GM12872 (cell line): ENCODE results near the gene P2RX3.

Source experiments
- CTCF ChIP-seq: IDR thresholded peaks from 3 replicates; pipeline ENCODE4 v1.5.1; 2011; ENCODE audit warnings: low read depth, mild to moderate bottlenecking, low read length, moderate library complexity; ENCODE audit not compliant: insufficient read depth

Gene P2RX3

DNA sequence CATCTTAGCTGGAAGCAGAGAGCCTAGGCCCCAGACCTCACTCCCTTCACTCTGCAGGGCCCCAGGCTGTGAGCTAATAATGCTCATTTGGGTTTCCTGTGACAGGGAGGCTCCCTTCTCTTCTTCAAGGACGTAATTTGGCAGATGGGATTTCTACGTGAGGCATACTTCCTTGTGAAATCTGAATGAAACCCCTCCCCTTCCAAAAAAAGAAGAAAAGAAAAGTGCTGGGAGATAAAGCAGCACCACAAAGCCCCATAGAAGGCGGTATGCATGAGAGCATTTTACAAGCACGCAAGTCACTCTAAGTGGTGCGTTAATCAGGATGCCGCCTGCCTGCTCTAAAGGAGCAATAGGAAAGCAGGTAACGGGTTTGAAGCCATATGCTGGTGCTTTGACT lies 5.7 kb downstream of the P2RX3 start:
- TF ChIP-seq CTCF = no peak

GRCh38 chr11:57344826-57345225 lies 6.7 kb downstream of the P2RX3 start:
- TF ChIP-seq CTCF = no peak

GRCh38 chr11:57345555-57346211 lies 7.5 kb downstream of the P2RX3 start:
- peak; percentile 78 for TF ChIP-seq CTCF

- no peak for TF ChIP-seq CTCF
These were observed 9.2 kb downstream of the P2RX3 start for GRCh38 chr11:57347336-57347735.

DNA sequence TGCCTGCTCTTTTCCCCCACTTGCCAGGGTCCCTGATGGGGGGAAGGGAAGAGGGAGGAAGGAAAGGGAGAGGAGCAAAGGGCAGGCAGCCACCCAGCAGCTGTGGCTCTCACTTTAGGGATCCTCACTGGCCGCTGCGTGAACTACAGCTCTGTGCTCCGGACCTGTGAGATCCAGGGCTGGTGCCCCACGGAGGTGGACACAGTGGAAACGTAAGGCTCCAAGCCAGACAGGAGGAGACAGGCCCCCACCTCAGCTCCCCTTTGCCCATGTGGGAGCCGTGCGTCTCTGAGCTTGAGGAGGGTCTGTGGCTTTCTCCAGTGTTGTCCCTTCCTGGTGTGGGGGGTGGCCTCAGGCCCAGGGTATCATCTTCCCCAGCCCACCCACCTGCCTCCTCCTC lies 9.9 kb downstream of the P2RX3 start:
- TF ChIP-seq CTCF = no peak

DNA sequence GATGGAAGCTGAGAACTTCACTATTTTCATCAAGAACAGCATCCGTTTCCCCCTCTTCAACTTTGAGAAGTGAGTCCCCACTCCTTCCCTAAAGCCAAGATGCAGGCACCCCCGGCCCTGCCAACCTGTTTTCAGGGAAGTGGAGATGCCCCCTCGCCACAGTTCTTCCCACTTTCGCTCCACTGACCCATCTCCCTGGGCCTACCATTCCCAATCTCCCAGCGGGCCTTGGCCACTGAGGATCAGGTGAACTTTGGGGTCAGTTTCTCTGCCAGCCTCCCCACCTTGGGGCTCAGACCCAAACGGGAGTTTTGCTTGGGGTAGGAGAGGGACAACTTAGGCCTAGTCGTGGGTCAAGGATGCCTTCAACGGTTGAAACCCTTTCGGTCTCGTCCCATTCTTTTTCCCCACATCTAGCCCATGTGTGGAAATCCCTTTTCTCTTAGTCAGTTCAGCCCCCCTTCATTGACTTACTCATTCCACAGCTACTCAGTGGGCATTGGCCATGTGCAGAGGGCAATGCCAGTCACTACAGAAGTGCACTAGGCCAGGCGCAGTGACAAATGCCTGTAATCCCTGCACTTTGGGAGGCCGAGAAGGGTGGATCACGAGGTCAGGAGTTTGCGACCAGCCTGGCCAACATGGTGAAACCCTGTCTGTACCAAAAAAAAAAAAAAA lies 10.6 kb downstream of the P2RX3 start:
- no peak for TF ChIP-seq CTCF

DNA sequence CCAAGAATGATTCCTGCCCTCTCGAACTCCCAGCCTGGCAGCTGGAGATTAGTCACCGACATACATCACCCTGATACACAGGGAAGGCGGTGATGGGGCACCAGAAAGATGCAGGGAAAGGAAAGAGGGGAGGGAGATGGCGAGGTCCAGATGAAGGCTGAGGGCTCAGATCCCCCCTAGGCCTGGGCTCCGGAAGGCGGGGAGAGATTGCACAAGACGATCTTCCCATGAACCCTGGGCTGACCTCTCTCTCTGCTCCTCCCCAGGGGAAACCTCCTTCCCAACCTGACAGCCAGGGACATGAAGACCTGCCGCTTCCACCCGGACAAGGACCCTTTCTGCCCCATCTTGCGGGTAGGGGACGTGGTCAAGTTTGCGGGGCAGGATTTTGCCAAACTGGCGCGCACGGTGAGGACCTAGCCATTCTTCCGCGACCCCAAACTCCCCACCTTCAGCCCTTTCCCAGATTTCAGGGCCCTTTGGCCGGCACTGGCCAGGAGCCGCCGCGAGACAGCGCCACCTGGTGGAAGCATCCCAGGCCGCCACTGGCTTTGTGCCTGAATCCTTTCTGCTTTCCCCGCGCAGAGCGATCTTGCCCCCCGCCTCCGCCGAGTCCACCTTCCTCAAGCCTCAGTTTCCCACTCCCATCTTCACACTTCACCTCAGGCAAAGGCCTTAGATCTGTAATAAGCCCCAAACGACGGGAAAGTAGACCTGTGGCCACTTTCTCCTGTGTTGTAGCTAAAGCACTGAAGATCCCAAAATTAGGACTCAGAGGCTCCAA lies 11.5 kb downstream of the P2RX3 start:
- peak; percentile 92 for TF ChIP-seq CTCF
